Measurements from ENCODE around the gene PLEKHM1.
A peak's percentile ranks its signal among the peaks of the same experiment; 100 is the strongest.
"Not testable (repeated sequence)": the region's sequence is repeated elsewhere in the genome, so short reads cannot be mapped to it uniquely, and the experiment has no call there.

Gene PLEKHM1

GRCh38 chr17:45490615-45491433, at the start of gene PLEKHM1:
Gene PLEKHM1, minus strand, starts transcription at chr17:45490721. Its CDS starts 8,237 bp downstream, at chr17:45482484.
- DNase-seq (ENCODE audit: low spot score): peak; percentile 80

GRCh38 chr17:45538168-45538567, 47.6 kb upstream of the PLEKHM1 start:
- DNase-seq (ENCODE audit: low spot score): not testable (repeated sequence)

GRCh38 chr17:45506072-45506471, 15.6 kb upstream of the PLEKHM1 start:
- DNase-seq (ENCODE audit: low spot score): not testable (repeated sequence)

- not testable (repeated sequence) for DNase-seq (ENCODE audit: low spot score)
Measured at GRCh38 chr17:45505183-45505582, 14.7 kb upstream of the PLEKHM1 start.

- not testable (repeated sequence) for DNase-seq (ENCODE audit: low spot score)
Measured at GRCh38 chr17:45501092-45501707, 10.7 kb upstream of the PLEKHM1 start.

- DNase-seq (ENCODE audit: low spot score): not testable (repeated sequence)
Measured at GRCh38 chr17:45500478-45500877, 10.0 kb upstream of the PLEKHM1 start.

- DNase-seq (ENCODE audit: low spot score): not testable (repeated sequence)
Measured at GRCh38 chr17:45499208-45499607, 8.7 kb upstream of the PLEKHM1 start.

- DNase-seq (ENCODE audit: low spot score): not testable (repeated sequence)
Measured at GRCh38 chr17:45498377-45498776, 7.9 kb upstream of the PLEKHM1 start.

- not testable (repeated sequence) for DNase-seq (ENCODE audit: low spot score)
Measured at GRCh38 chr17:45497449-45497848, 6.9 kb upstream of the PLEKHM1 start.

- DNase-seq (ENCODE audit: low spot score): not testable (repeated sequence)
Measured at GRCh38 chr17:45496507-45496906, 6.0 kb upstream of the PLEKHM1 start.

GRCh38 chr17:45494556-45494955, 4.0 kb upstream of the PLEKHM1 start:
- DNase-seq (ENCODE audit: low spot score): not testable (repeated sequence)

GRCh38 chr17:45492156-45492555, 1.6 kb upstream of the PLEKHM1 start:
- not testable (repeated sequence) for DNase-seq (ENCODE audit: low spot score)

- DNase-seq (ENCODE audit: low spot score): not testable (repeated sequence)
Measured at GRCh38 chr17:45490198-45490597, 323 bp downstream of the PLEKHM1 start.

GRCh38 chr17:45487704-45488103, 2.8 kb downstream of the PLEKHM1 start:
- DNase-seq (ENCODE audit: low spot score): not testable (repeated sequence)

- DNase-seq (ENCODE audit: low spot score): not testable (repeated sequence)
Measured at GRCh38 chr17:45483591-45484216, 6.8 kb downstream of the PLEKHM1 start.

- not testable (repeated sequence) for DNase-seq (ENCODE audit: low spot score)
Measured at GRCh38 chr17:45483177-45483576, 7.3 kb downstream of the PLEKHM1 start.

GRCh38 chr17:45482317-45482716, 8.2 kb downstream of the PLEKHM1 start:
- not testable (repeated sequence) for DNase-seq (ENCODE audit: low spot score)

- not testable (repeated sequence) for DNase-seq (ENCODE audit: low spot score)
Measured at GRCh38 chr17:45475436-45475835, 15.1 kb downstream of the PLEKHM1 start.

GRCh38 chr17:45472249-45472648, 18.3 kb downstream of the PLEKHM1 start:
- DNase-seq (ENCODE audit: low spot score): not testable (repeated sequence)

- not testable (repeated sequence) for DNase-seq (ENCODE audit: low spot score)
Measured at GRCh38 chr17:45469204-45469563, 21.3 kb downstream of the PLEKHM1 start.

GRCh38 chr17:45468293-45469203, 22.0 kb downstream of the PLEKHM1 start:
- DNase-seq (ENCODE audit: low spot score): not testable (repeated sequence)
